ENCODE measurements around the gene GNA12. TPM values are rescaled to one million over a fixed set of nuclear protein-coding genes. Genes with fewer than 3 reads are reported as not detected.

GNA12 gene
- total and polyA plus RNA-seq, 9 of the 15 experiments (the other 6 are each of a cell fraction or from before 2014, with no cell fraction given), result 0.65 to 32.7 (median 9.6) TPM

GRCh38 chr7:2821161-2821841 lies 22.8 kb downstream of the GNA12 start (continued):
- TF ChIP-seq ZBTB17 (CRISPR knock-in tag; IDR thresholded peaks at IDR 0.05) (no peak), MAFG (tag; conservative IDR thresholded peaks at IDR 0.05) (peak; percentile 44; the same call in 1 of the 2 replicates), SMAD3 (CRISPR knock-in tag; conservative IDR thresholded peaks at IDR 0.05) (no peak), ZNF318 (IDR thresholded peaks at IDR 0.05; ENCODE audit: borderline replicate concordance in 1 of 2, low read depth in 1 of 2) (no peak), RBBP5 (IDR thresholded peaks at IDR 0.05; ENCODE audit: borderline replicate concordance, insufficient read depth, low read length, poor library complexity, severe bottlenecking) (no peak), ZNF282 (CRISPR knock-in tag; IDR thresholded peaks at IDR 0.05) (no peak), JUNB (CRISPR knock-in tag; conservative IDR thresholded peaks at IDR 0.05) (no peak), C11orf30 (IDR thresholded peaks at IDR 0.05; ENCODE audit: low read depth) (peak; percentile 56; the same call in 1 of the 2 replicates), ZSCAN32 (CRISPR knock-in tag; IDR thresholded peaks at IDR 0.05) (no peak), HDAC2 (IDR thresholded peaks at IDR 0.05) (no peak), ZNF316 (IDR thresholded peaks at IDR 0.05) (peak; percentile 46), ZNF311 (CRISPR knock-in tag; IDR thresholded peaks at IDR 0.05) (no peak), ZBTB1 (CRISPR knock-in tag; IDR thresholded peaks at IDR 0.05; ENCODE audit: borderline replicate concordance, low read depth) (no peak), RBM14 (IDR thresholded peaks at IDR 0.05; ENCODE audit: borderline replicate concordance, insufficient read depth, low read depth, low read length) (no peak), MAFK (IDR thresholded peaks at IDR 0.05; ENCODE audit: low read length) (peak; percentile 54)
- TF ChIP-seq, protein P1, sequence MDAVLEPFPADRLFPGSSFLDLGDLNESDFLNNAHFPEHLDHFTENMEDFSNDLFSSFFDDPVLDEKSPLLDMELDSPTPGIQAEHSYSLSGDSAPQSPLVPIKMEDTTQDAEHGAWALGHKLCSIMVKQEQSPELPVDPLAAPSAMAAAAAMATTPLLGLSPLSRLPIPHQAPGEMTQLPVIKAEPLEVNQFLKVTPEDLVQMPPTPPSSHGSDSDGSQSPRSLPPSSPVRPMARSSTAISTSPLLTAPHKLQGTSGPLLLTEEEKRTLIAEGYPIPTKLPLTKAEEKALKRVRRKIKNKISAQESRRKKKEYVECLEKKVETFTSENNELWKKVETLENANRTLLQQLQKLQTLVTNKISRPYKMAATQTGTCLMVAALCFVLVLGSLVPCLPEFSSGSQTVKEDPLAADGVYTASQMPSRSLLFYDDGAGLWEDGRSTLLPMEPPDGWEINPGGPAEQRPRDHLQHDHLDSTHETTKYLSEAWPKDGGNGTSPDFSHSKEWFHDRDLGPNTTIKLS (IDR thresholded peaks at IDR 0.05; ENCODE audit: borderline replicate concordance, low read depth), result no peak
- TF ChIP-seq, protein P2, sequence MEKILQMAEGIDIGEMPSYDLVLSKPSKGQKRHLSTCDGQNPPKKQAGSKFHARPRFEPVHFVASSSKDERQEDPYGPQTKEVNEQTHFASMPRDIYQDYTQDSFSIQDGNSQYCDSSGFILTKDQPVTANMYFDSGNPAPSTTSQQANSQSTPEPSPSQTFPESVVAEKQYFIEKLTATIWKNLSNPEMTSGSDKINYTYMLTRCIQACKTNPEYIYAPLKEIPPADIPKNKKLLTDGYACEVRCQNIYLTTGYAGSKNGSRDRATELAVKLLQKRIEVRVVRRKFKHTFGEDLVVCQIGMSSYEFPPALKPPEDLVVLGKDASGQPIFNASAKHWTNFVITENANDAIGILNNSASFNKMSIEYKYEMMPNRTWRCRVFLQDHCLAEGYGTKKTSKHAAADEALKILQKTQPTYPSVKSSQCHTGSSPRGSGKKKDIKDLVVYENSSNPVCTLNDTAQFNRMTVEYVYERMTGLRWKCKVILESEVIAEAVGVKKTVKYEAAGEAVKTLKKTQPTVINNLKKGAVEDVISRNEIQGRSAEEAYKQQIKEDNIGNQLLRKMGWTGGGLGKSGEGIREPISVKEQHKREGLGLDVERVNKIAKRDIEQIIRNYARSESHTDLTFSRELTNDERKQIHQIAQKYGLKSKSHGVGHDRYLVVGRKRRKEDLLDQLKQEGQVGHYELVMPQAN (IDR thresholded peaks at IDR 0.05; ENCODE audit: borderline replicate concordance), result no peak

Measured in K562 (cell line).